Cerebellar cortex (tissue), 1 donor: ENCODE results near the gene SIX4.
"Not testable (repeated sequence)": the region's sequence is repeated elsewhere in the genome, so short reads cannot be mapped to it uniquely, and the experiment has no call there.

ENCODE experiments used
- DNase-seq: peaks from one replicate; pipeline ENCODE4 v3.0.0-alpha.2; 2015; ENCODE audit warnings: low spot score

SIX4 gene

DNA sequence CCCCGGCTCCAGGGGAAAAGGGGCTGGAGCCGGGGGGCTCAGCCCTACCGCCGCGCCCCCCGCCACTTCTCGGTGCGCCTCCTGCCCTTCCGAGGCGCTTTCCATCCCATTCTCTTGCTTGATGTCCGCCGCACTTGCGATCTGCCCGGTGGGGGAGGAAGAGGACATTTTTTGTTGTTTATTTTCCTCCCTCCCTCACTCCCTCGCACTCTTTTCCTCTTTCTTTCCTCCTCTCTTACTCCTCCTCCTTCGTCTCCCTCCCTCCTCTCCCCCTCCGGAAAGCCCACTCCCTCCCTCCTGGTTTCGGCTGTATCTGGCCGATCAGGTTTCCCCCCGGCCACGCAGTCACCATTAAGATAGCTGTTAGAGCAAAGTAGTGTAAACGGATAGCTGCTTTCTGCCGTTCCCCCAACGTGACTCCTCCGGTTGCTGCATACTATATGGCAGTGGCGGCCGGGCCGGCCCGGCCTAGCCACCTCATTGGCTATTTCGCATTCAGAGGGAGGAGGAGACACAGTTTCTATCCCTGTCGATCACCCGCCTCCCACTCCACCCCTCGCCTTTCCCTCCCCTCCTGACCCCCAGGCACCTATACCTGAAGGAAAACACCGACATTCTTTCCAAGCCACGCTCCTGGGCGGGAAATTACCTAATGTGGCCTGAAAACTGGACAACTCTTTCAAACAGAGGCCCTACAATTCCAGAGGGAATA, at the start of gene SIX4:
Gene SIX4, minus strand, starts transcription at position 445 of the 712 bp plus-strand sequence. Its CDS starts 277 bp downstream, at position 168.
- peak; percentile 92 for DNase-seq

DNA sequence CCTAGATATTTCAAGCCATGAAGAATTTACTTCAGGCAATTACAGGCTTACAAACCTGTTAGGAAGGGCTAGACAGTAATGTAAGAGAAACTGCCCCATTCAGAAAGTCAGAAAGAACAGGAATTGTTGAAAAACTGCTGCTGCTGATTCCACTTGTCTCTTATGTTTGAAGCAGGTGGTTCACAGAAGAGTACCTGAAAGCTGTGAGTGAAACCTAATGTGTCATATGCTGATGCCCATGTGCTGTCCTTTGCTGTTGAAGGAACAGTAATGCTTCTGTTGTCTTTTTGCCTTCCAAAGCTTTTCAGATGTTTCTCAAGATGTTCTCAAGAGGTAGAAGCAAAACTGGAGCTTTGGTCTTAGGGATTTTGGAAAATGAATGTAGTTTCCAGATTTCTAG, 49.4 kb upstream of the SIX4 start:
- DNase-seq, result no peak

GRCh38 chr14:60771117-60771516, 47.0 kb upstream of the SIX4 start:
- no peak for DNase-seq

GRCh38 chr14:60768602-60769001, 44.5 kb upstream of the SIX4 start:
- no peak for DNase-seq

- no peak for DNase-seq
Measured at GRCh38 chr14:60760644-60761364, 36.7 kb upstream of the SIX4 start.

DNA sequence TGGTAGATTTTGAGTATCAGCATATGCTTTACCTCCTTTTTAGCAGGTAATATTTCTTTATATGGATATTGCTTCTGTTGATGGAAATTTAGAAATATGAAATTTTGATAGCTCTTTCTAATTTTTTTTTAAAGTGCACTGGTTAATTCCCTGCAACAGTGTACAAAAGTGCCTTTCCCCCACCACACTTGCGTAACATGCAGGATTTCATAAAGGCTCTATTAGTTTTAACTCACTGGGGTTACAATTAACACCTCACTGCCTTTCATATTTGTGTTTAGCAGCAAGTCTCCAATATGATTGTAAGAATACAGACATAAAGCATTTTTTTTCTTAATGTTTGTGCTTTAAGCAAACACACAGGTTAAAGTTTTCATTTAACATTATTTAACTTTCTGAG, 36.1 kb upstream of the SIX4 start:
- no peak for DNase-seq

DNA sequence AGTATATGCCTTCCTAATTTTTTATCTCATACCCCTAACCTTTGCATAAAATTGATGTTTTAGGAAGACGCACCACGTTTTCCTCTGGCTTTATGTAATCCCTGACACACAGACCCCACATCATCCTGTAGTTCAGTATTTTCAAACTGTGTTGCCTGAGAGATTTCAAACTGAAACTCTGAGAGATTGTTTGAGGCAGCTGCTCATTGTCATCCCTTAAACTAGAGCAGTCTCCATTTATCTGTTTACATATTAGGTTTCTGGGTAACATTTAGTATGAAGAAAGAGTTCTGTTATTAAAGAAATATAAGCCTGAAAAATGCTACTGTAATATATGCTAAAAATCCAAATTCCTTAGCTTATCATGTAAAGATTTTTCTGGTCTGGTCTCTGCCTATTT, 34.7 kb upstream of the SIX4 start:
- no peak for DNase-seq

DNA sequence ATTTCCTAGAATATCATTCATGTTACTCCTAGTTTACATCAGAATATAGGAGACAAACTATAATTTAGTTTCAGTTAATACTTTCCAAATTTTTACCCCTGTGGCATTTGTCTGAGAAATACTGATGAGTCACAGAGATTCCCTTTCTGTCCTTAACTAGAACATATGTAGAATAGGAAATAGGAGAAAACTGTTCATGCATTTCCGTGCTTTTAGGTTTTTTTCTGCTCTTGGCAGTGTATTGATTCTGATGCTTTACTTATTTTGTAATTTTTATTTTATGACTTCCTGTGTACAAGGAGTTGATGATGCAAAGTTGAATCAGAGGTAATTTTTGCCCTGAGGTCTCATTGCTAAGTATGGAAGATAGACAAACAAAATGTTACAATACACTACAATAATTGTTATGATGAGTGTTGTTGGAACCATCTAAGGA, 33.4 kb upstream of the SIX4 start:
- no peak for DNase-seq

DNA sequence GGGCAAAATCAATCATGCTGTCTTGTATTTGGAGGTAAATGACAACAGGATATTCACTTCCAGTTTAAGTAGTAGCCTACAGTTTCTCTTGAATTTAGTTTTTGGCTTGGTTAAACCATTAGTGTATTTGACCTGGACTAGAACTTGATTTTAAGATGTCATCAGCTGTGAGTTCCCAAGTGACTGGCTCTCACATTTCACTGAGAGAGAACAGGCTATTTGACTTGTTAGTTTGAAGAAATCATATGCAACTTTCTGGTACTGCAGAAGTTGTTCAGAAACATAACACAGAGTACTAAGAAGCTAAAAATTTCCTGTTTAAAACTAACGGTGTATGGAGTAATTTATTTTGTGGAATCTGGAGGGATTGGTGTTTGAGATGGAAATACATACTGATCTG, 32.7 kb upstream of the SIX4 start:
- no peak for DNase-seq

DNA sequence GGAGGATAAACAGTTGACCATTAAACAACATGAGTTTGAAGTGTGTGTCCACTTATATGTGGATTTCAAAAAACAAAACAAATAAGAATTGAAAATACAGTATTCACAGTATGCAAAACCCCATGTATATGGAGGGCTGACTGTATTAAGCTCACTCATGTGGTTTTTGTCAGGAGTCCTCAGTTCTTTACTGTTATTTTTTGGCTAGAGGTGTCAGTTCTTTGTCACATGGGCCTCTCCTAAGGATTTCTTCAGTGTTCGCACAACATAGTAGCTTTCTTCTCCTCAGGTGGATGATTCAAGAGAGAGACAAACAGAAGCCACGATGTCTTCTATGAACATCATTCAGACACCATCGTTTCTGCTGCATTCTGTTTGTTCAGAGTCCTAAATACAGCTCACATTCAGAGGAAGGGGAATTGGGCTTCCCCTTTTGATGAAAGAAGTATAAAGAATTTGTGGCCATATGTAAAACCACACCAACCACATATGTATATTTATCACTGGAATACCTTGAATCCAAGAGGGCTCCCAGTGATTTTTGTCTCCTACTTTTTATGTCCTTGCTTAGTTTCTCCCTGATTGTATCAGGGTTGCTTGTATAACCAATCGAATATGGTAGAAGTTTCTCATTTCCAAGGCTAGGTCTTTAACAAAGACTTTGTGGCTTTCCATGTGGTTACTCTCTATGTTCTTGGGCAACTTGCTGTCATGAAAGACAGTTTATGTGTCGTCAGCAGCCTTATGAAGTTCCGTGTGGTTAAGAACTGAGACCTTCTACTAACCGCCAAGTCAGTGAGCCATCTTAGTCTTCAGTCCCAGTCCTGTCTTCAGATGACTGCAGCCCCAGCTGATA, 29.3 kb upstream of the SIX4 start:
- no peak for DNase-seq

DNA sequence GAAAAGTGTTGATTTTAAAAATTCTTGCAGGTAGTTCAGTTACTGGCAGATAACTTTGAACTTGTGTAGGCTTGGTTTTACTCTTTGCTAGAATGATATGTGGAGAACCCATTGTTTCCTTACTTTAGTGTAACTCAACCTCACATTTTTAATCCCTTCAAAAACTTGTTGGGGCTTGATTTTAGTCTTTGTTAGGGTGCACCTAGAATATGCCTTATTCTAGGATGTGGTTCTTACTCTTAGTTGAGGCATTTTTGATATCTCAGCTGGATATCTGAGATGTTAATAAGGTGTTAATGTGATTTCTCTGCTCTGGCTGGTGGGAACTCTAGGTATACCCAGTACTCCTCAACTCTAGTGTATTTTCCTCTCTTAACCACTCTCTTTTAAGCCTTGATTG, 20.4 kb upstream of the SIX4 start:
- no peak for DNase-seq

- no peak for DNase-seq
Measured at GRCh38 chr14:60738843-60739508, 14.8 kb upstream of the SIX4 start.

DNA sequence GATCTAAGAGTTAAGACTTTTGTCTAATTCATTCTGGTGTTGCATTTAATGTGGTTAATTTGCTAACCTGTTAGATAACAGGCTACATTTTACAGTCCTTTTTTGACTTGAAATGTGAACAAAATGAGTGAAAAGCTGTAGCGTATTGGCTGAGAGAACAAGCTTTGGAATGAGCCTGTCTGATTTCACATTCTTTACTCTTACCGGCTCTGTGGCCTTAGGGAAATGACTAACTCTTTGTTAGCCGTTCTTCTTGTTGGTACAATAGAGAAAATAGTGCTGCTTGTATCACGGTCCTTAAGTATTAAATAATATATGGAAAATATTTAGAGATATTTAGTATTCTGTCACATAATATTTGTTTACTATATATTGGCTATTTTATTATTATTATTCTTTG, 12.3 kb upstream of the SIX4 start:
- DNase-seq, result no peak

GRCh38 chr14:60735416-60735815, 11.3 kb upstream of the SIX4 start:
- DNase-seq, result peak; percentile 18

- peak; percentile 91 for DNase-seq
Measured at GRCh38 chr14:60734465-60735242, 10.5 kb upstream of the SIX4 start, which contains the start of gene MNAT1. TSS of gene MNAT1 (plus strand) at chr14:60734761. CDS start at chr14:60734863, 102 bp downstream.

DNA sequence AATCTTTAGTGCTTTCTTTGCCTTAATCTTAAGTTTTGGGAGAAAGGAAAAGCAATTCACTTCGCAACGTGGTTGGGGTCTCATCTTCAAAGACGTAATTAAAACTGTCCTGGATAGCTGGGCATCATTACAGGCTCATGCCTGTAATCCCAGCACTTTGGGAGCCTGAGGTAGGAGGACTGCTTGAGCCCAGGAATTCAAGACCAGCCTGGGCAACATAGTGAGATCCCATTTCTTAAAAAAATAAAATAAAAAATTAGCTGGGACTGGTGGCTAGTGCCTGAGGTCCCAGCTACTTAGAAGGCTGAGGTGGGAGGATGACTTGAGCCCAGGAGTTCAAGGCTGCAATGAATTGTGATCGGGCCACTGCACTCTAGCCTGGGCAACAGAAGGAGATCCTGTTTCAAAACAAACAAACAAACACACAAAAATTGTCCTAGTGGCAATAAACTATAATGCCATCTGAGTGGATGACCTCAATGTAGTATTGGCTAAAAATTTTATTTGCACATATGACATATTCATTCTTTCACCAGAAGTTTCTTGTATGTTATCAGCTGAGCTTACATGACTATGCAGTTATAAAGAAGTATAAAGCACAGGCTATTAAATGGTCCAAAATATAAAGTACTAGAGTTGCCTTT, 8.8 kb upstream of the SIX4 start:
- no peak for DNase-seq

DNA sequence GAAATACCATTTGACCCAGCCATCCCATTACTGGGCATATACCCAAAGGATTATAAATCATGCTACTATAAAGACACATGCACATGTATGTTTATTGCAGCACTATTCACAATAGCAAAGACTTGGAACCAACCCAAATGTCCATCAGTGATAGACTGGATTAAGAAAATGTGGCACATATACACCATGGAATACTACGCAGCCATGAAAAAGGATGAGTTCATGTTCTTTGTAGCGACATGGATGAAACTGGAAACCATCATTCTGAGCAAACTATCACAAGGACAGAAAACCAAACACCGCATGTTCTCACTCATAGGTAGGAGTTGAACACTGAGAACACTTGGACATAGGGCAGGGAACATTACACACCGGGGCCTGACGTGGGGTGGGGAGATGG, 7.1 kb upstream of the SIX4 start:
- DNase-seq, result not testable (repeated sequence)

DNA sequence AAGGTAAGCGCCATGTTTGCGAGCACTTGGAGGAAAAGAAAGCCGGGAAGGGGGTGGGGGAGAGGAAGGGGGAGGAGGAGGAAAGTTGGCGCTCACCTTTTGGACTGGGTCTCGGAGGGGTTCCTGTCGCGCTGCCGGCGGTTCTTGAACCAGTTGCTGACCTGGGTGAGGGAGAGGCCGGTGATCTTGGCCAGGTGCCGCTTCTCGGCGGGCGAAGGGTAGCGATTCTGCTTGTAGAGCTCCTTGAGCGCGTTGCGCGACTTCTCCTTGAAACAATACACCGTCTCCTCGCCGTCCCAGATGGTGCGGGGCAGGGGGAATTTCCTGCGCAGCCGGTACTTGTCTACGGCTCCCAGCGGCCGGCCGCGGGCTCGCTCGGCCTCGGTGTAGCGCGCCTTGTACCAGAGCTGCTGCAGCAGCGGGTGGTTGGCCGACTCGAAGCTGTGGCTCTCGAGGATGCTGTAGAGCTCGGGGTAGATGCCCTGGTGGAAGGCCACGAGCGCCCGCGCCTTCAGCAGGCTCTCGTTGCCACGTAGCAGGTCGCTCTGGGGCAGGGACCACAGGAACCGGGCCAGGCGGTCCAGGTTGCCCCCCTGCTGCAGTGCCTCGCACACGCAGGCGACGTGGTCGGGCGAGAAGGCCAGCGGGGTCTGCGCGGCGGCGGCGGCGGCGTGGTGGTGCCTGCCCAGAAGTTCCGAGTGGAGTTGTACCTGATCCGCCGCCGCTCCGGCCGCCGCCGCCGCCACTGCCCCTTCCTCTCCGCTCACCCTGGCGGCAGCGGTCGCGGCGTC, 840 bp downstream of the SIX4 start:
- peak; percentile 49 for DNase-seq

DNA sequence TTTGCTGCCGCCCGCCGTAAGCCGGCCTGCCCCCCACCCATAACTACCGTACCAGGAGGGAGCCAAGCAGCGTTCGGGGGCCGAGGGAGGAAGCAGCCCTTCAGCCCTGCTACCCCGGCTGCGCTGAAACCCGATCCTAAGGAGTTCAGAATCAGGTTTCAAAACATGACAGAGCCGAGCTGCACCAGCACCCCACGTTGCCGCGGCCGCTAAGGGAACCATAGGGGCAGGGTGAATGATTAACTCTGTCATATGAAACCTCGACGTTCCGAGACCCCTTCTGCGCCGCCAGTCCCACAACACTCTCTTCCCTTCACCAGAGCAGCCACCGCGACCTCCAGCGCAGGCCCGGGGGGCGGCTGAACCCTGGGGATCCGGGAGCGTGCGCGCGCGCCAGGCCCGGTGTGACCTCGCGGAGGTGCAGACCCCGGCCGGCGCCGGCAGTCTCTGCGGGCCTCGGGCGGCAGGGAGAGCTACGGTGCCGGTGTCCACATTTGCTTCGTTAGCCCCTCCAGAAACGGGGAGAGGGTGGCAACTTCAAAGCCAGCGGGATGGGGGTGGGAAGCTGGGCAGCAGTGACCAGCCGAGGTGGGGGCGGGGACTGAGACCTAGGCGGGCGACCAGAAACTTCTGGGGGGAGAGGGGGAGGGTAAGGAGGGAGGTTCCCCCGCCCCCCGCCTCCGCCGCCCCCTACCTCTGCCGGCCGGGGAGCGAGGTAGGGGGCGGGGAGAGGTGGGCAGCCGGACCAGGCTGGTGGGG, 1.6 kb downstream of the SIX4 start:
- peak; percentile 52 for DNase-seq
